GM10266 (cell line): ENCODE measurements around the gene SYNCRIP.

Experiments
- DNase-seq: peaks from one replicate; pipeline ENCODE4 v3.0.0; 2012; ENCODE audit errors: extremely low spot score
- CTCF ChIP-seq: IDR thresholded peaks from 2 replicates; pipeline ENCODE4 v1.5.1; 2012; ENCODE audit warnings: mild to moderate bottlenecking, low read depth; ENCODE audit not compliant: control insufficient read depth, insufficient read depth; ENCODE audit errors: missing control alignments

The SYNCRIP gene

DNA sequence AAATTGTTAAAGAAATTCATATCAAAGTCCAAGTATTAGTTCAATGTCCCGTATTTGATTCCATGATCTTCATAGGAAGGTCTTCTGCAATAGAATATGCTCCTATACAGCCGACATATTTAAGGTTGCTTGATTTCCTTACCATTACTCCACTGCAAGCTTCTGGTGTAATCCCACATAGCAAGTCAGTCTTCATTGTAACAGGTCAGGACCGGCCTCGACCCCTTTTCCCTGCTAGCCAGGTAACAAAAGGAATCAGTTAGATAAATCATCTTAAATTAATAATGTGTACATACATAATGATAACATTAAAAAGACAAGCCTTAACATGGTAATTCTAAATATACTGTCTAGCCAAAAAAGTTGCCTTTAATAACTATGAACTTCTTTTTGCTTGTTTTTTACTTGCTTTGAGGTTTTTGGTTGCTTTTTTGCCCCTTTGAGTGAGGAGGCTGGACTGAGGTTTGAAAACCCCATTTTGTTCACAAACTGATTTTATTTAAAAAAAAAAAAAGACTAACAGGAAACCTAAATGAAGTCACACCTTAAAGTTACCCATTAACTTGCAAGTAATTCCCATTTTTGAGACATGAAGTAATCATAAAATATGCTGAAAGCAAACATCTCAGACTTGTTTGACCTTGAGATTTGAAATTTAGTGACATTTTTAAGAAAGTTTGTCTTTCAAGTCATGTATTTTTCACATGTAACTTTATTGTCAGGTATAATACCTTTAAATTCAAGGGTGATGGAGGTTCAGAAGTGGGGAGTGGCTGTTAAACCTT is 29.8 kb downstream of the SYNCRIP start:
- DNase-seq = no peak
- no peak for TF ChIP-seq CTCF

DNA sequence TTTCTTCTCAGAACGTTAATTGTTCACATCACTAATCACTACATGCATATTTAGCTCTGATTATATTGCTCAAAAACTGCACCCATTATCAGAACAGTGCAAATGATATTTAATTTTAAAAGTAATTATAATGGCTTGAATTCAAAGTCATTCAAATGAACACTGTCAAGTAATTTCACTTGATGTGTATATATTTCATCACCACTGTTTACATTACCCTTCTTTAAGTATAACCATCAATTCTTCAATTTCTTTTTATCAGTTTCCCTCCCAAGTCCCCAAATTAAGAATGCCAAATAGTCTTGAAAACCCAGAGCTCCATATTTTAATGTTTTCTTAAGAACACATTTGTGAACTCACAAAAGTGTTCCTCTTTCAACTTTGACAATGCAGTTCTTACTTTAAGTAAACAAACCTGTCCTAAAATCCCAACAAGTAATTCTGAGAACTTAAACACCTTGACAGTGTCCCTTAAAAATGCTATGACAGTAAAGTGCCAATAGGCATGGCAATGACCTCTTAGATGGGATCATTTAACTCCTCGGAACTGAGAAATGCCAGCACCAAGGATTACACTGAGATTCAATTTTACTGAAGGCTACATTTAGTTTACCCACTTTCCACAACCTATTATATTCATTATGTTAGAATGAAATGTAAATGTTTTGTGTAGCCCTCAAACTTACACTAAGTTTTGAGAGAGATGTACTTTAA is 32.3 kb downstream of the SYNCRIP start:
- no peak for TF ChIP-seq CTCF
- DNase-seq = no peak

DNA sequence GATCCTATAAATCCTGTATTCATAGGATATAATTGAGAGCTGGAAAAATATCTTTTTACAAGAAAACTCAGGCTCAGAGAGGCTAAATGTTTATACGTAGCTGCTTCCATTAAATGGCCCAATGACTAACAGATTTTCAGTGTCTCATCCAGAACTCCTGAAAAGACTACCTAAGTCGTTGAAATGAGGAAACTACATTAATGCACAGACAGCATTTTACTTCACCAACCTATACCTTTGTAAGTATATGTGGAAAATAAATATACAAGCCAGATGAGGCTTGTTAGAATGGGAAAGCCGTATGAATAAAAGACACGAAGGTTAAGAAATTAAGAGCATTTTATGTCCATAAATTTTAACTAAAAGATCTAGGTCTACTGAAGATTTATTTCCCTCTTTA is 40.6 kb downstream of the SYNCRIP start:
- no peak for TF ChIP-seq CTCF
- DNase-seq = no peak

DNA sequence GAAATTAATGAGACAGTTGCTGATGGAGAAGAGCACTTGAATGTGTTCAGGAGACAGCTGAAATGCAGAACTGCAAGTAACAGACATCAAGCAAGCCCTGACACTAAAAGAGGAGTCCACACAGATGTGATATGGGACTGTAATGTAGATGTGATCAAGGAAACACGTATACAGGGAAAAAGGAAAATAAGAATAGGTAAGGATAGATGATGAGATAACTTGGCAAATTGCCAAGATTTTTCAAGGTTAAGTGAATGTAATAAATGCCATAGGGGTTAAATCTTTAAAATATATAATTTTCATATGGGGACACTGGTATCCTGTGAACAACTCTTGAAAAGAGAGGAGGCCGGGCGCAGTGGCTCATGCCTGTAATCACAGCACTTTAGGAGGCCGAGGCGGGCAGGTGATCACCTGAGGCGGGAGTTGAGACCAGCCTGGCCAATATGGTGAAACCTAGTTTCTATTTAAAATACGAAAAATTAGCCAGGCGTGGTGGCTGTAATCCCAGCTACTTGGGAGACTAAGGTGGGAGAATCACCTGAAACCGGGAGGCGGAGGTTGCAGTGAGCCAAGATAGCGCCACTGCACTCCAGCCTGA is 41.9 kb downstream of the SYNCRIP start:
- DNase-seq = no peak
- TF ChIP-seq CTCF = no peak

- peak; percentile 25 for DNase-seq
- TF ChIP-seq CTCF = no peak
These were observed 48.3 kb downstream of the SYNCRIP start for GRCh38 chr6:85594197-85594930.

- DNase-seq = peak; percentile 89
- peak; percentile 24 for TF ChIP-seq CTCF
These were observed 49.1 kb downstream of the SYNCRIP start, which contains the start of gene SNX14 for GRCh38 chr6:85593438-85594196. Gene SNX14, minus strand, starts transcription at chr6:85593858. Its CDS starts 140 bp downstream, at chr6:85593718.
